Loucy (cell line): ENCODE data around the gene SPTB.

Source experiments
- H2AFZ ChIP-seq: fragments of 200-600 bp; sonication (generic); 2 replicates; pipeline ENCODE4 v1.6.0; 2016; ENCODE audit warnings: antibody characterized with exemption, mild to moderate bottlenecking, low read length, moderate library complexity
- H3F3A ChIP-seq: fragments of 200-600 bp; 2 replicates; pipeline ENCODE4 v1.6.0; 2016; ENCODE audit warnings: antibody characterized with exemption, low read depth, mild to moderate bottlenecking
- H3K27me3 ChIP-seq: fragments of 200-600 bp; sonication (generic); 2 replicates; pipeline ENCODE4 v1.6.1; 2014; ENCODE audit warnings: low read length, mild to moderate bottlenecking; ENCODE audit not compliant: insufficient read depth, poor library complexity, severe bottlenecking
- H3K36me3 ChIP-seq: fragments of 200-600 bp; sonication (generic); 2 replicates; pipeline ENCODE4 v1.6.1; 2016; ENCODE audit warnings: low read length; ENCODE audit not compliant: insufficient read depth
- H3K4me1 ChIP-seq: fragments of 200-600 bp; sonication (generic); 2 replicates; pipeline ENCODE4 v1.5.1; 2014; ENCODE audit warnings: low read length, mild to moderate bottlenecking; ENCODE audit not compliant: insufficient read depth, poor library complexity, severe bottlenecking
- H3K4me2 ChIP-seq: fragments of 200-600 bp; sonication (generic); 2 replicates; pipeline ENCODE4 v1.6.0; 2014; ENCODE audit warnings: antibody characterized with exemption, low read length, low read depth, mild to moderate bottlenecking; ENCODE audit not compliant: poor library complexity, severe bottlenecking
- H3K4me3 ChIP-seq: fragments of 200-600 bp; sonication (generic); 2 replicates; pipeline ENCODE4 v1.5.1; 2014; ENCODE audit warnings: low read length, mild to moderate bottlenecking, mixed read lengths; ENCODE audit not compliant: poor library complexity, severe bottlenecking
- H3K79me2 ChIP-seq: fragments of 200-600 bp; sonication (generic); 2 replicates; pipeline ENCODE4 v1.6.1; 2014; ENCODE audit warnings: low read length; ENCODE audit not compliant: insufficient read depth
- H3K9ac ChIP-seq: fragments of 200-600 bp; sonication (generic); 2 replicates; pipeline ENCODE4 v1.6.0; 2014; ENCODE audit warnings: mild to moderate bottlenecking, low read depth, low read length, moderate library complexity; ENCODE audit not compliant: poor library complexity, severe bottlenecking
- H3K9me2 ChIP-seq: fragments of 200-600 bp; sonication (generic); replicated peaks from 2 replicates; pipeline ENCODE4 v1.6.1; 2016; ENCODE audit warnings: low read depth, low read length, mixed read lengths
- H3K9me3 ChIP-seq: fragments of 200-600 bp; sonication (generic); 2 replicates; pipeline ENCODE4 v1.6.1; 2014; ENCODE audit warnings: mild to moderate bottlenecking, antibody characterized with exemption, low read length, low read depth; ENCODE audit not compliant: insufficient read depth
- H4K20me1 ChIP-seq: fragments of 200-600 bp; sonication (generic); 2 replicates; pipeline ENCODE4 v1.6.0; 2014; ENCODE audit warnings: antibody characterized with exemption, low read length, mild to moderate bottlenecking; ENCODE audit not compliant: insufficient read depth, poor library complexity, severe bottlenecking
- CTCF ChIP-seq: fragments of 200-600 bp; sonication (generic); conservative IDR thresholded peaks from 2 replicates; pipeline ENCODE4 v1.5.1; 2014; ENCODE audit warnings: mild to moderate bottlenecking, antibody characterized with exemption, low read length
- EZH2phosphoT487 ChIP-seq: fragments of 200-600 bp; IDR thresholded peaks from 2 replicates; pipeline ENCODE4 v1.6.1; 2018; ENCODE audit warnings: antibody characterized with exemption, mild to moderate bottlenecking, moderate library complexity, borderline replicate concordance

The SPTB gene

GRCh38 chr14:64732066-64732465 lies 147.6 kb downstream of the SPTB start:
- Histone ChIP-seq H3K79me2 (no peaks in the 10 kb centered on the region), H3K9me3 (no peaks in the 10 kb centered on the region), H3K9ac (no peak overlapping the region), H3K27me3 (no peaks in the 10 kb centered on the region), H3K4me2 (no peak overlapping the region), H4K20me1 (no peaks in the 10 kb centered on the region), H3K4me3 (no peak overlapping the region), H3K36me3 (peaks cover 73% of the 10 kb centered on the region; the same call in 1 of the 2 replicates), H3K4me1 (peaks cover 8% of the 10 kb centered on the region), H3F3A (no peaks in the 10 kb centered on the region), H3K9me2 (no peaks in the 10 kb centered on the region), H2AFZ (no peak overlapping the region)
- TF ChIP-seq CTCF (no peak), EZH2phosphoT487 (no peak)

GRCh38 chr14:64731141-64731581 lies 148.5 kb downstream of the SPTB start:
- peaks cover 8% of the 10 kb centered on the region for H3K4me1 ChIP-seq
- no peak overlapping the region for H3K4me2 ChIP-seq
- no peaks in the 10 kb centered on the region for H3F3A ChIP-seq
- no peak overlapping the region for H3K9ac ChIP-seq
- H4K20me1 ChIP-seq, result no peaks in the 10 kb centered on the region
- no peaks in the 10 kb centered on the region for H3K9me2 ChIP-seq
- H3K4me3 ChIP-seq, result no peak overlapping the region
- TF ChIP-seq EZH2phosphoT487 (no peak), CTCF (no peak)
- no peak overlapping the region for H2AFZ ChIP-seq
- H3K27me3 ChIP-seq, result no peaks in the 10 kb centered on the region
- peaks cover 64% of the 10 kb centered on the region; the same call in 1 of the 2 replicates for H3K36me3 ChIP-seq
- H3K9me3 ChIP-seq, result no peaks in the 10 kb centered on the region
- H3K79me2 ChIP-seq, result peaks cover 5% of the 10 kb centered on the region; the same call in 1 of the 2 replicates

- TF ChIP-seq CTCF (no peak), EZH2phosphoT487 (no peak)
- peaks cover 10% of the 10 kb centered on the region for H3K4me1 ChIP-seq
These were observed 149.0 kb downstream of the SPTB start for GRCh38 chr14:64730681-64731080.

More at GRCh38 chr14:64730681-64731080, 149.0 kb downstream of the SPTB start:
- Histone ChIP-seq H3K4me3 (no peak overlapping the region), H3K79me2 (peaks cover 9% of the 10 kb centered on the region; the same call in 1 of the 2 replicates), H3K9ac (no peak overlapping the region), H3F3A (no peaks in the 10 kb centered on the region), H2AFZ (no peak overlapping the region), H4K20me1 (no peaks in the 10 kb centered on the region), H3K27me3 (no peaks in the 10 kb centered on the region), H3K9me2 (no peaks in the 10 kb centered on the region), H3K36me3 (peaks cover 60% of the 10 kb centered on the region; the same call in 1 of the 2 replicates), H3K9me3 (no peaks in the 10 kb centered on the region), H3K4me2 (no peak overlapping the region)
